NCI-H2029 (cell line): ENCODE results near the gene PEDS1.
A peak's percentile ranks its signal among the peaks of the same experiment; 100 is the strongest.
"Not testable (repeated sequence)": the region's sequence is repeated elsewhere in the genome, so short reads cannot be mapped to it uniquely, and the experiment has no call there.

Experiments
- DNase-seq: peaks from one replicate; lab custom pipeline; 2025; lab: John Stamatoyannopoulos, UW

PEDS1 gene

GRCh38 chr20:50190251-50191064 is 36.9 kb upstream of the PEDS1 start, which contains the start of gene CEBPB:
Gene CEBPB (plus strand): TSS chr20:50190830. CDS start chr20:50191034, 204 bp downstream.
- DNase-seq: peak; percentile 64

DNA sequence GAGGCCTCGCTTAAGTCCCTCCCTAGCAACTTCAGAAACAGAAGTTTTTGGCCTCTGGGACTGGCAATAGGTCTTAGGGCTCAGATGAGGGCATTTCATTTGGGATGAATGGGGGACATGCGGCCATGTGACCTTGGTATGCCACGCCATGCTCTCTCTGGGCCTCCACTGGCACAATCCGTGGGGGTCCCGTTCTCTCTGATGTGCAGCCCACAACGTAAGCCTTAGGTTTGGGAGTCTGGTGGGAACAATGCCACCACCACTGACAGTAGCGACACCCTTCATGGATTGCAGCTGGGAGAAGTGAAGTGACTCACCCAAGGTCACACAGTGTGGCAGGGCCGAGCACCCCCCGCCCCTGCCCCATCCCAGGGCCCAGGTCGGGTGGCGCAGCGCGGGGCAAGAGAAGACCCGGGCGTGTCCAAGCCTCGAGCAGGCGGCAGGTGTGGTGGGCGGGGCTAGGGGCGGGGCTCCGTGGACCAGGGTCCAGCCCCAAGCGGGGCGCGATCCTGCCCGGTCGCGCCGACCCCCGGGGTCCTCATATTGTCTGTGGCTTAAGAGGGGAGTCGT is 36.2 kb upstream of the PEDS1 start:
- no peak for DNase-seq

DNA sequence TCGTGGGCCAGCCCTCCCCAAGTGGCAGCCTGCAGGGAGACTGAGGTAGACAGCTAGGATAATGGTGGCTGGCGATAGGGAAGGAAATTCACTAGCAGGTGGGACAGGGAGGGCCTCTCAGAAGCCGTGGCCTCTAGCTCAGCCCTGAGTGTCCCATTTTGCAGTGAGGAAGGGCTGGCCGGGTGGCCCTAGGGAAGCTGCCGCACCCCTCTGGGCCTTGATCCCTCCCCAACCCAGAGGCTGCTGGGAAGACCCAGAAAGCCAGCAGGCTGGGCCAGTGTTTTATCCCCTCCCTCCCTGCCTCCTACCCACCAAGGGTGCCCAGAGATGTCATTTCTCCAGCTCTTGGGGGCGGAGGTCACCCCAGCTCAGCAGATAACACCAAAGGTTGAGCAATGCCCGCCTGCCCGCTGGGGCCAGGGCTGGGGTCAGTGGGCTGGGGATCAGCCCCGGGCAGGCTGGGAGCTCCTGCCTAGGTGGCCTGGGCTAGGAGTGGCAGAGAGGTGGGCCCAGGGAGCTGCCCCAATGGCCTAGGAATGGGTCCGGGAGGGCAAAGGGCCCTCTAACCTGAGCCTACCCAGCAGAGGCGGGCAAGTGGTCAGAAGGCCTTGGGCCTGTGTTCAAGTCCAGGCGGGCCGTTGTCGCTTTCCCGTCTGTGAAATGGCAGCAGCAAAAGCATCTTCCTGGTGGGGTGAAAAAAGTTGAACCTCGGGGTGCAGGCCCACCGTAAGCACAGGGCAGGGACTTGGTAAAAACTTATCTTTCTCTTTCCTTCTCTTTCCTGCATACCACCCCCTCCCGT is 35.6 kb upstream of the PEDS1 start:
- DNase-seq: no peak

DNA sequence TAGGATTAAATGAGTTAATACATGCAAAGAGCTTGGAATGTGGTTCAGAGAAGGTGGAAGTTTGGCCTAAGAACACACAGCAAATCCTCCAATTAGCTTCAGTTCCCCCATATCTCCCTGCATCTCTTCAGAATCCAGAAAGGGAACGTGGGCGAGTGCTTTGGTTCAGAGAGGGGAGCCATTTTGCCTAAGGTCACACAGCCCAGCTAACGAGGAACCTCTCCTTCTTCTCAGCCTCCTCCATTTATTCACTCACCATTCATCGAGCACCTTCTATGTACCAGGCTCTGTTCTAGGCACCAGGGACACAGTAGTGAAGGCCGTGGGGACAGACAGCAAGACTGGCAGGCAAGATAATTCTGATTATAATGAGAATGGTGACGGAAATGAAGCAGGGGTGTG is 34.8 kb upstream of the PEDS1 start:
- DNase-seq: no peak

GRCh38 chr20:50187403-50188051 is 34.0 kb upstream of the PEDS1 start:
- DNase-seq: no peak

- no peak for DNase-seq
Measured at GRCh38 chr20:50186987-50187402, 33.5 kb upstream of the PEDS1 start.

- DNase-seq: peak; percentile 83
Measured at GRCh38 chr20:50186151-50186885, 32.8 kb upstream of the PEDS1 start.

DNA sequence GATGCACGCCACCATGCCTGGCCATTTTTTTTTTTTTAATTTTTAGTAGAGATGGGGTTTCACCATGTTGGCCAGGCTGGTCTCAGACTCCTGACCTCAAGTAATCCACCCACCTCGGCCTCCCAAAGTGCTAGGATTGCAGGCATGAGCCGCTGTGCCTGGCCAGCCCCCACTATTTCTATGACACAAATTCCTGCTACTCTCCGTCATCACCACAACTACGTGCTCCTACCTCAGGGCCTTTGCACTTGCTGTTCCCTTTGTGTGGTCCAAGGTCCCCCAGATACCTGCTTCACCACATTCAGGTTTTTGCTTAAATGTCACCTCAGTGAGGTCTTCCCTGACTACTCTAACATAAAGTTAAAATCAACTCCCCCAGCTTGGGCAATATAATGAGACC is 31.9 kb upstream of the PEDS1 start:
- no peak for DNase-seq

GRCh38 chr20:50182346-50182745 is 28.8 kb upstream of the PEDS1 start:
- DNase-seq: no peak

- DNase-seq: no peak
Measured at GRCh38 chr20:50181344-50181743, 27.8 kb upstream of the PEDS1 start.

- not testable (repeated sequence) for DNase-seq
Measured at GRCh38 chr20:50178672-50179071, 25.1 kb upstream of the PEDS1 start.

DNA sequence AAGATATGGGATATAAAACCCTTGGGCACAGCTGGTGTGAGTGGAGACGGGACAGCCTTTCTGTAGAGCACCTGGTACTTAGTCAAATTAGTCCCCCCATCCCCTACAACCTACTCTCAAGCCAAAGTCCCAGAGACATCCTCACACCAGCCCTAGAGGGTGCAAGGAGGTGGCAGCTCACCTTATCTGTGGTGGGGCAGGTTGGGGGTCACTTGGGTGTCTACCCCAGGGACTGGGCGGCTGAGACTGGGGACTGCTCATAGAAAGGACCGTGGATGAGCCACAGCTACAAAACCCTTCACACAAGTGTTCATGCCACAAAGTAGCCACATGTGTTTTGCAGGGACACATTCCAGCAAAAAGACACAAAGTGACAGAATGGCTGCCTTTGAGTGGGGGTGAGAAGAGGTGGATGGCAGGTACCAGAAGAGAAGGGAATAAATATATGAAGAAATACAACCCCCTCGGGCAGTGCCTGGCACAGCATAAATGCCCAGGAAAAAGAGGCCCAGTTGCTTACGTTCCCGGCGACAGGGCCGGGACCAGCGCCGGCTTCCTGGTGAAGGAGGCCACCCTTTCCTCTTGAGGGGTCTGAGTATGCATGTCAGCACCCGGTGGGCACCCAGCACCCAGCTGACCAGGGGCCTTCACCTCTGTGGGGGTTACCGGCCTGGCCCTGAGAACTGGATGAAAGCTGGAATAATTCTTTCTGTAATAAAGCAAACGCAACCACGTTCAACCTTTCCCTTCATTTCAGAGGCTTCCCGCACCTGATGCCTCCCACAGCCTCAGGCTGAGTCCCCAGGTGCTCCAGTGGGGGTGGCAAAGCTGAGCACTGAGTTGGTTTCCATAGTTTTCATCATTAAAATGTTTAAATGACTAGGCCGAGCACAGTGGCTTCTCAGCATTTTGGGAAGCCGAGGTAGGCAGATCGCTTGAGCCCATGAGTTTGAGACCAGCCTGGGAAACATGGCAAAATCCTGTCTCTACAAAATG is 22.7 kb upstream of the PEDS1 start:
- no peak for DNase-seq

- no peak for DNase-seq
Measured at GRCh38 chr20:50174456-50174855, 20.9 kb upstream of the PEDS1 start.

DNA sequence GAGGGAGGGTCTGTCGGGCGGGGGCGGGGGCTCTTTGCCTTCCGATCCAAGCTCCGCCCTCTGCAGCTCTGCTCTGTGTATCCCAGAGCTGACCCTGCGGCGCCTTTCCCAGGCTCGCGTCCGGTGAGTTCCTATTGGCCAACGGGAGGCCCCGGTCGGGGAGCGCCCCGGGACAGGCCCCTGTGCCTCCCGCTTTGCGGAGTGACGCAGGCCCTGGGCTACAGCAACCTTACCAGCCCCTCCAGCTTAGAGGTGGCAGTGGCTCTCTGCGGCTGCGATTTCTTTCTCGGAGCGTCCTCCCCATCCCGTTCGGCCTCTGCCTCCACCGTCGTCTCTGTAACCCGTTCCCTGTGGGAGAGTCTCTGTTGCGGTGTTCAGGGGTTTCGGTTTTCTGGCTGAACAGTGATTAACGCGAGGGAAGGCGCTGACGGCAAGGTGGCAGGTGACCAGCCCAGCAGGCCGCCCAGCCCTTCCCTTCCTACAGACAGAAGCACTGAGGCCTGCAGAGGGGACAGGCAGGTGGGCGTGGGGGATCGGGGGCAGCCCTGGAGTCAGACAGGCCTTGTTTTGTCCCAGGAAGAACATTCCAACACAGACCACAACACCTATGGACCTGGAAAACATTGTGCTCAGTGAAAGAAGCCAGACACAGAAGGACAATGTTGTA is 19.0 kb upstream of the PEDS1 start:
- no peak for DNase-seq

DNA sequence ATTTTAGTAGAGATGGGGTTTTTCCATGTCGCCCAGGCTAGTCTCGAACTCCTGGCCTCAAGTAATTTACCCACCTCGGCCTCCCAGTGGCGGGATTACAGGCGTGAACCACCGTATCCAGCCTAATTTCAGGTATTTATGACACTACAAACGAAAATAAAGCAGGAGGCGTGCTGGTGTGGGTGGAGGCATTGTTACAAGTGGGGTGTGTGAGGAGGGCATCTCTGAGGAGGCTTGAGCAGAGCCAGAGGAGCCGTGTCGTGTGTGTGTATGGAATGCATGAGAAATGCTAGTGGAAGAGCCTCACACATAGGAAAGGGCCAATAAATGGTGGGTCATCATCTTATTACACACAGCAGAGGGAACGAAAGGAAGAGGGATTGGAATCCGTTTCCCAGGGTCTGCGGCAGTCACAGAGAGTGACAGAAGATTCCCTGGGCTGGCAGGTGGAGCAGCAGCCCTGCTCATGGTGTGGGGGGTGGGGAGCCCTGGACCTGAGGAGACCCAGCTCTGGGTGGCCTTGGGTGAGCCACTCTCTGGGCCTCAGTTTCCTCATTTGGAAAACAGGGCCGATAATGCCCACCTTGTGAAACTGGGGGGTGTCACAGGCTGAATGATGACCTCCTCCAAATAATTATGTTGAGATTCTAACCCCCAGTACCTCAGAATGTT is 17.2 kb upstream of the PEDS1 start:
- no peak for DNase-seq

DNA sequence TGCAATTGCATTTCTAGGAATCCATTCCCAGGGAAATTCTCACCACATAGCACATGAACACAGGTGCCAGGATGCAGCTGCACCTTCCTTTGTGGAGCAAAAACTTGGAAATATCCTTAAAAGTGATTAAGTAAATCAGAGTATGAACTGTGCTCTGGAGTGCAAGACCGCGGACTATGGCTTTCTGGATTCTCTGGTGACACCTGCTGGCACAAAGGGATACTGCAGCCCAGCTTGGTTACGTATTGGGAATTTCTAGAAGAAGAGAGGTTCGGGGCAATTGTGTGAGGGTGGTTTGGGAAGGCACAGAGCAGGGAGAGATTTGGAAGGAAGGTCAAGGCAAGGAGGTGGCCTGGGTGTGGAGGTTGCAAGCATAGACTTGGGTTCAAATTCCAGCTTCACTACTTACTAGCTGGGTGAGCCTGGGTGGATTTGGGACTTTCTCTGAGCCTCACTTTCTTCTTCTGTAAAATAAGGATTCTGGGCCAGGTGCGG is 15.9 kb upstream of the PEDS1 start:
- peak; percentile 41 for DNase-seq

- peak; percentile 98 for DNase-seq
Measured at GRCh38 chr20:50165684-50166554, 12.4 kb upstream of the PEDS1 start.
